ENCODE measurements around the gene OAT. TPM values are rescaled to one million over a fixed set of nuclear protein-coding genes. Genes with fewer than 3 reads are reported as not detected.
"Not testable (repeated sequence)": the region's sequence is repeated elsewhere in the genome, so short reads cannot be mapped to it uniquely, and the experiment has no call there.

The OAT gene
- total and polyA plus RNA-seq, 8 donors = 9.9 to 35.5 (median 20.5) TPM

GRCh38 chr10:124372899-124373298, 45.8 kb downstream of the OAT start:
- Histone ChIP-seq H3K27me3 (no peaks in the 10 kb centered on the region), H3K36me3 (no peaks in the 10 kb centered on the region), H3K9me3 (no peaks in the 10 kb centered on the region), H3K4me1 (no peaks in the 10 kb centered on the region), H3K4me3 (no peak overlapping the region), H3K27ac (no peak overlapping the region)
- ATAC-seq (no peak), FAIRE-seq (no peak), DNase-seq (no peak)
- 51 to 56% methylated on average over 4 of the region's 4 CpGs for WGBS, 2 donors
- intact Hi-C loops (cut with DNase I) = no loop called here
- TF ChIP-seq CTCF (IDR thresholded peaks at IDR 0.05) = no peak

DNA sequence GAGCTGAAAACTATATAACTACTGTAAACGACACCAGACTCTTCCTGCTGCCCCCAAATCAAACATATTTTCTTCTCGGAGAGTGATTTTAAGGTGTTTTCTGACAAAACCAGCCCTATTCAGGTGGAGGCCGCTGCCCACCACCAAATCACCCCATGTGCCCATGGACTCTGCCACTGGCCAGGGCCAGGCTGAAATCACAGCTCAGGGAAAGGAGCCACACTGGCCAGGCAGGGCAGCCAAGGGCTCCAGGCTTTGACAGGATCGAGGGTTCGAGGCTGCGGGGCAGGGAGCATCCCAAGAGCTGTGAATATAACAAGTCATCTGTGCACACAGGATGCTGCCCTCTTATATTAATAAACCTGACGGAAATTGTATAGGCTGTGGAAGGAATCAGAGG, 48.3 kb downstream of the OAT start:
- H3K9me3 ChIP-seq = no peaks in the 10 kb centered on the region
- FAIRE-seq (no peak), ATAC-seq (no peak), DNase-seq (no peak)
- no peak overlapping the region for H3K27ac ChIP-seq
- 74 to 80% methylated on average over 7 of the region's 7 CpGs for WGBS, 2 donors
- no peaks in the 10 kb centered on the region for H3K27me3 ChIP-seq
- no peak for TF ChIP-seq CTCF (IDR thresholded peaks at IDR 0.05)
- no peak overlapping the region for H3K4me3 ChIP-seq
- no peaks in the 10 kb centered on the region for H3K4me1 ChIP-seq
- intact Hi-C loops (cut with DNase I) = no loop called here
- no peaks in the 10 kb centered on the region for H3K36me3 ChIP-seq

DNA sequence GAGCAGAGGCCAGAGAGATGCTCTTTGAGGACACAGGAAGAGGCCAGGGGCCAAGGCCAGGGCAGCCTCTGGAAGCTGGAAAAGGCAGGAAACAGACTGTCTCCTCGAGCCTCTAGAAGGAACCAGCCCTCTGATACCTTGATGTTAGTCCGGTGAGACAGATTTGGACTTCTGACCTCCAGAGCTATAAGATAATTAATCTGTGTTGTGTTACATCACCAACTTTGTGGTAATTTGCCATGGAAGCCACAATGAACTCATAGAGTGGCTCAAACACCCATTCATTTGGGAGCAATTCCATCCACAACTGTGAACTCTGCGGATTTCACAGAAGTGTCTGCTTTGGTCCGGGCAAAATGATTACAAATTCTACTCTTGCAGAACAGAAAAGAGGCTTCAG, 48.7 kb downstream of the OAT start:
- intact Hi-C loops (cut with DNase I) = no loop called here
- FAIRE-seq (no peak), DNase-seq (no peak), ATAC-seq (no peak)
- Histone ChIP-seq H3K27me3 (no peaks in the 10 kb centered on the region), H3K4me3 (no peak overlapping the region), H3K4me1 (no peaks in the 10 kb centered on the region), H3K9me3 (no peaks in the 10 kb centered on the region), H3K27ac (no peak overlapping the region), H3K36me3 (no peaks in the 10 kb centered on the region)
- WGBS, 2 donors = 65 to 66% methylated on average over 4 of the region's 4 CpGs
- TF ChIP-seq CTCF (IDR thresholded peaks at IDR 0.05) = no peak

GRCh38 chr10:124369533-124369932, 49.2 kb downstream of the OAT start:
- DNase-seq; H3K4me1 ChIP-seq; H3K27me3 ChIP-seq; H3K9me3 ChIP-seq; ATAC-seq; intact Hi-C loops (cut with DNase I); H3K27ac ChIP-seq; H3K4me3 ChIP-seq; H3K36me3 ChIP-seq; FAIRE-seq: not testable (repeated sequence)
- 50 to 67% methylated on average over 4 of the region's 4 CpGs for WGBS, 2 donors

DNA sequence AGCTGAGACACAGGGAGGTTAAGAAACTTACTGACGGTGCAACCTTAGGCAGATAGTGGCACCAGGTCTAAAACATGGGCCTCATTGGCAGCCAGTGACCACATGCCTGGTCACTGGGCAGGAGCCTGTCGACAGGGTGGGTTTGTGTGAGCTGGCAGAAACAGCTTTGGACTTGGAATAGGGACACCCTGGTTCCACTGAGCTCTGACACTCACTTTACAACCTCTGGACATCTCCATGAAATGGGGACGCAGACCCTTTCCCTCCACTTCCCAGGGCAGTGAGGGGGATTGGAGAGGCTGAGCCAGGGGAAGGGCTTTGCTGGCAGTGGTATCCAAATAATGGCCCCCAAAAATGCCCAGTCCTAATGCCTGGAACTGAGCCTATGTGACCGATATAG, 49.7 kb downstream of the OAT start:
- intact Hi-C loops (cut with DNase I) = no loop called here
- WGBS, 2 donors = 78 to 80% methylated on average over 4 of the region's 4 CpGs
- Histone ChIP-seq H3K36me3 (no peaks in the 10 kb centered on the region), H3K4me1 (no peaks in the 10 kb centered on the region), H3K9me3 (no peaks in the 10 kb centered on the region), H3K4me3 (no peak overlapping the region), H3K27me3 (no peaks in the 10 kb centered on the region), H3K27ac (no peak overlapping the region)
- FAIRE-seq = no peak
- TF ChIP-seq CTCF (IDR thresholded peaks at IDR 0.05) = no peak
- no peak for DNase-seq
- ATAC-seq = no peak

GRCh38 chr10:124367936-124368335, 50.8 kb downstream of the OAT start:
- ATAC-seq (no peak), DNase-seq (no peak), FAIRE-seq (no peak)
- Histone ChIP-seq H3K27me3 (no peaks in the 10 kb centered on the region), H3K4me3 (no peak overlapping the region), H3K36me3 (no peaks in the 10 kb centered on the region), H3K27ac (no peak overlapping the region), H3K9me3 (no peaks in the 10 kb centered on the region), H3K4me1 (no peaks in the 10 kb centered on the region)
- intact Hi-C loops (cut with DNase I) = no loop called here
- TF ChIP-seq CTCF (IDR thresholded peaks at IDR 0.05) = no peak
- 73 to 79% methylated on average over 18 of the region's 18 CpGs for WGBS, 2 donors
